ENCODE measurements around the gene IL12RB1. TPM values are rescaled to one million over a fixed set of nuclear protein-coding genes. Genes with fewer than 3 reads are reported as not detected.
A peak's percentile ranks its signal among the peaks of the same experiment; 100 is the strongest.

The IL12RB1 gene
- total and polyA plus RNA-seq, 7 donors = 0.14 to 0.53 (median 0.17) TPM; not detected in 1

- H3K27me3 ChIP-seq (ENCODE audit: insufficient read depth in 3 of 3, low read length in 2 of 3) = peaks cover 0 to 50% (median 6%) of the 10 kb centered on the region in 3 donors
- H3K27ac ChIP-seq = no peak within 1 kb of the TSS
Measured at GRCh38 chr19:18097217-18097992, 10.7 kb upstream of the IL12RB1 start, which contains the start of gene MAST3. Gene MAST3 (plus strand): TSS chr19:18097778. CDS start chr19:18097793, 15 bp downstream.

GRCh38 chr19:18096258-18096657 is 9.5 kb upstream of the IL12RB1 start:
- intact Hi-C loops (cut with DNase I) = no loop called here
- Histone ChIP-seq H3K4me3 (no peak overlapping the region), H3K27me3 (ENCODE audit: insufficient read depth in 3 of 3, low read length in 2 of 3) (peaks cover 0 to 48% (median 6%) of the 10 kb centered on the region in 3 donors), H3K9me3 (no peaks in the 10 kb centered on the region), H3K36me3 (ENCODE audit: insufficient read depth in 1 of 2, low read depth in 1 of 2) (no peaks in the 10 kb centered on the region), H3K4me1 (no peaks in the 10 kb centered on the region), H3K27ac (no peak overlapping the region)
- WGBS, 3 donors = 85 to 90% (median 88%) methylated on average over 2 of the region's 2 CpGs
- TF ChIP-seq CTCF (IDR thresholded peaks at IDR 0.05) = no peak
- DNase-seq (no peak), ATAC-seq (no peak)

More at GRCh38 chr19:18097217-18097992, 10.7 kb upstream of the IL12RB1 start, which contains the start of gene MAST3:
- no peak for TF ChIP-seq CTCF (IDR thresholded peaks at IDR 0.05)
- no peaks in the 10 kb centered on the region for H3K36me3 ChIP-seq (ENCODE audit: insufficient read depth in 1 of 2, low read depth in 1 of 2)
- H3K4me1 ChIP-seq = no peaks in the 10 kb centered on the region
- peak; percentile 89 to 98 (median 96) for ATAC-seq
- no peaks in the 10 kb centered on the region for H3K9me3 ChIP-seq
- H3K4me3 ChIP-seq = peak within 1 kb of the TSS; percentile 60
- peak; percentile 80 to 87 for DNase-seq
- WGBS, 3 donors = 21 to 27% (median 22%) methylated on average over 43 to 54 of the region's 54 CpGs
- intact Hi-C loops (cut with DNase I) = no loop called here

- Histone ChIP-seq H3K4me3 (no peak overlapping the region), H3K27me3 (ENCODE audit: insufficient read depth in 3 of 3, low read length in 2 of 3) (peaks cover 0 to 27% (median 2%) of the 10 kb centered on the region in 3 donors), H3K36me3 (ENCODE audit: insufficient read depth in 1 of 2, low read depth in 1 of 2) (no peaks in the 10 kb centered on the region), H3K4me1 (no peaks in the 10 kb centered on the region), H3K27ac (no peak overlapping the region), H3K9me3 (no peaks in the 10 kb centered on the region)
- no peak for DNase-seq
- intact Hi-C loops (cut with DNase I) = no loop called here
- no peak for ATAC-seq
- 63 to 66% (median 65%) methylated on average over 6 of the region's 6 CpGs for WGBS, 3 donors
- TF ChIP-seq CTCF (IDR thresholded peaks at IDR 0.05) = no peak
Measured at GRCh38 chr19:18093439-18094161, 6.9 kb upstream of the IL12RB1 start.

- H3K4me1 ChIP-seq = no peaks in the 10 kb centered on the region
- TF ChIP-seq CTCF (IDR thresholded peaks at IDR 0.05) = no peak
- DNase-seq (peak; percentile 43 to 69), ATAC-seq (peak in 3 of 4 donors; percentile 36 to 40 (median 36))
- WGBS, 3 donors = 48 to 54% (median 51%) methylated on average over 12 of the region's 12 CpGs
- no peak overlapping the region for H3K4me3 ChIP-seq
- intact Hi-C loops (cut with DNase I) = no loop called here
- no peaks in the 10 kb centered on the region for H3K9me3 ChIP-seq
- no peak overlapping the region for H3K27ac ChIP-seq
- no peaks in the 10 kb centered on the region for H3K36me3 ChIP-seq (ENCODE audit: insufficient read depth in 1 of 2, low read depth in 1 of 2)
- peaks cover 0 to 11% (median 0%) of the 10 kb centered on the region in 3 donors for H3K27me3 ChIP-seq (ENCODE audit: insufficient read depth in 3 of 3, low read length in 2 of 3)
Measured at GRCh38 chr19:18091217-18091608, 4.5 kb upstream of the IL12RB1 start.
